SK-N-SH (cell line): ENCODE data around the gene LMF1.

Experiments used
- EZH2phosphoT487 ChIP-seq: fragments of 200-600 bp; sonication (generic); IDR thresholded peaks from 2 replicates; pipeline ENCODE4 v1.6.1; 2017; ENCODE audit warnings: low read depth, mixed run types, mild to moderate bottlenecking, antibody characterized with exemption, moderate library complexity, borderline replicate concordance
- JUND ChIP-seq: IDR thresholded peaks from 2 replicates; pipeline ENCODE4 v1.4.0; 2012
- TCF12 ChIP-seq: IDR thresholded peaks from 2 replicates; pipeline ENCODE4 v1.4.0; 2012
- TF ChIP-seq, protein P1 (sequence below): fragments of 200-600 bp; sonication (generic); IDR thresholded peaks from 2 replicates; pipeline ENCODE4 v1.6.1; 2017; ENCODE audit warnings: antibody characterized with exemption, mild to moderate bottlenecking, moderate library complexity

DNA sequence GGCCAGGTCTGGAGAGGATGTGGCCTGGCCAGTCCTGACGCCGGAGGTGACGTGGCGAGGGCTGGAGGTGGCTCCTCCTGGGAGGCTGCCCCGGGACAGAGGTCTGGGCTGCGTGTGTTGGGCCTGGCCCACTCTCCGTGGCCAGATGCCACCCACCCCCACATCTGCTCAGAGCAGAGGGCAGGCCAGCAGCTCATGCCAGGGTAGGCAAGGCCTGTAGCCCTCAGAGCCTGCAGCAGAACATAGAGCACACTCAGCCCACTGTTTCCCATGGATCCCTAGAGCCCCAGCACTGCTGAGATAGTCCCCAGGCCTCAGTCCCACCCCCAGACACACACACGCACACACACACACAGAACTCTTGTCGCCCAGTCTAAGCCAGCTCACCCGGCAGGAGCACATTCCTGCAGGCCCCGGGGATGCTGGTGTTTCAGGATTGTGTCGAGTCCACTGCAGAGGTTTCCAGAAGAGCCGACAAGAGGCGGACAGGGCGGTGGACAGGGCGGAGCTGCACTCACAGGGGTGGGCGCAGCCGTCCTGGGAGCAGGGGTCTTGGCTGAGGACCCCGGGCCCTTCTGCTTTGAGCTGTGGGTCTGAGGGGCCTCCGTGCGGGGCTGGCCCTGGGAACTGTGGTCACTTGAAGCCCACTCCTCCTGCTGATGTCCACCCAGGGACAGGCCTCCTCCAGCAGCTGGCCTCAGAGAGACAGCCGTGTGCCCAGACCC, 44.1 kb upstream of the LMF1 start:
- TF ChIP-seq, protein P1, sequence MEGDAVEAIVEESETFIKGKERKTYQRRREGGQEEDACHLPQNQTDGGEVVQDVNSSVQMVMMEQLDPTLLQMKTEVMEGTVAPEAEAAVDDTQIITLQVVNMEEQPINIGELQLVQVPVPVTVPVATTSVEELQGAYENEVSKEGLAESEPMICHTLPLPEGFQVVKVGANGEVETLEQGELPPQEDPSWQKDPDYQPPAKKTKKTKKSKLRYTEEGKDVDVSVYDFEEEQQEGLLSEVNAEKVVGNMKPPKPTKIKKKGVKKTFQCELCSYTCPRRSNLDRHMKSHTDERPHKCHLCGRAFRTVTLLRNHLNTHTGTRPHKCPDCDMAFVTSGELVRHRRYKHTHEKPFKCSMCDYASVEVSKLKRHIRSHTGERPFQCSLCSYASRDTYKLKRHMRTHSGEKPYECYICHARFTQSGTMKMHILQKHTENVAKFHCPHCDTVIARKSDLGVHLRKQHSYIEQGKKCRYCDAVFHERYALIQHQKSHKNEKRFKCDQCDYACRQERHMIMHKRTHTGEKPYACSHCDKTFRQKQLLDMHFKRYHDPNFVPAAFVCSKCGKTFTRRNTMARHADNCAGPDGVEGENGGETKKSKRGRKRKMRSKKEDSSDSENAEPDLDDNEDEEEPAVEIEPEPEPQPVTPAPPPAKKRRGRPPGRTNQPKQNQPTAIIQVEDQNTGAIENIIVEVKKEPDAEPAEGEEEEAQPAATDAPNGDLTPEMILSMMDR = no peak
- TF ChIP-seq EZH2phosphoT487 (no peak), JUND (no peak), TCF12 (no peak)
